Endothelial cell of umbilical vein (primary cell): Measurements from ENCODE around the gene SYNDIG1.

Experiments
- POLR2A ChIP-seq: IDR thresholded peaks from 2 replicates; pipeline ENCODE4 v1.6.1; 2012; ENCODE audit warnings: low read depth, mild to moderate bottlenecking, control low read depth, low read length
- POLR2AphosphoS5 ChIP-seq: IDR thresholded peaks from 2 replicates; pipeline ENCODE4 v1.6.1; 2012; ENCODE audit warnings: low read depth, mild to moderate bottlenecking, control low read depth, low read length, moderate library complexity; ENCODE audit not compliant: insufficient read depth
- TF ChIP-seq, protein P1 (sequence below), 2 donors: IDR thresholded peaks; 1 replicate in 1 of 2; 2 replicates in 1 of 2; pipeline ENCODE4 v1.5.1; 2011; ENCODE audit warnings: low read length in 2 of 2, mild to moderate bottlenecking in 2 of 2, moderate library complexity in 2 of 2, control low read depth in 1 of 2, inconsistent platforms in 1 of 2, low read depth in 1 of 2; ENCODE audit not compliant: insufficient read depth in 1 of 2; ENCODE audit errors: extremely low read depth in 1 of 2

DNA sequence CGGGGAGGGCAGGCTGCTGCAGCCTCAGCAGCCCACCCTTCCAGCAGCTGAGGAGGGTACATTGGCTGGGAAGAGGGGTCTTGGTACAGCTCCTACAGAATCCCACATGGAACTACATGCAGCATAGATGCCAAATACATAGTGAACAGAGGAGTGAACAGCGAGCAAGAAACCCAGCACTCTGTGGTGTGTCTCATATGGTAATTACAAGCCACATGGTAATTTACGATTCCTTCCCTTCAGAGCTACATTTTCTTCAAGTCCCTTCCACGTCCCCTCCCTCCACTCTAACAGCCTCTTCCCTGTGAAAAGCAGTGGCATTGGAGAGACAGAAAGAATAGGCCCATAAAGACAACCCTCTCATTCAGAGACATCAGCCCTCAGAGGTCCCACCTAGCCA, 167.7 kb downstream of the SYNDIG1 start:
- TF ChIP-seq POLR2A, result no peak
- TF ChIP-seq, protein P1, sequence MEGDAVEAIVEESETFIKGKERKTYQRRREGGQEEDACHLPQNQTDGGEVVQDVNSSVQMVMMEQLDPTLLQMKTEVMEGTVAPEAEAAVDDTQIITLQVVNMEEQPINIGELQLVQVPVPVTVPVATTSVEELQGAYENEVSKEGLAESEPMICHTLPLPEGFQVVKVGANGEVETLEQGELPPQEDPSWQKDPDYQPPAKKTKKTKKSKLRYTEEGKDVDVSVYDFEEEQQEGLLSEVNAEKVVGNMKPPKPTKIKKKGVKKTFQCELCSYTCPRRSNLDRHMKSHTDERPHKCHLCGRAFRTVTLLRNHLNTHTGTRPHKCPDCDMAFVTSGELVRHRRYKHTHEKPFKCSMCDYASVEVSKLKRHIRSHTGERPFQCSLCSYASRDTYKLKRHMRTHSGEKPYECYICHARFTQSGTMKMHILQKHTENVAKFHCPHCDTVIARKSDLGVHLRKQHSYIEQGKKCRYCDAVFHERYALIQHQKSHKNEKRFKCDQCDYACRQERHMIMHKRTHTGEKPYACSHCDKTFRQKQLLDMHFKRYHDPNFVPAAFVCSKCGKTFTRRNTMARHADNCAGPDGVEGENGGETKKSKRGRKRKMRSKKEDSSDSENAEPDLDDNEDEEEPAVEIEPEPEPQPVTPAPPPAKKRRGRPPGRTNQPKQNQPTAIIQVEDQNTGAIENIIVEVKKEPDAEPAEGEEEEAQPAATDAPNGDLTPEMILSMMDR (IDR thresholded peaks at IDR 0.05; ENCODE audit: extremely low read depth in 1 of 2, insufficient read depth in 1 of 2, low read depth in 1 of 2, low read length in 2 of 2), result no peak
- no peak for TF ChIP-seq POLR2AphosphoS5
